HuH-7.5 (cell line): ENCODE results near the gene ZNF322.
"Not testable (repeated sequence)": the region's sequence is repeated elsewhere in the genome, so short reads cannot be mapped to it uniquely, and the experiment has no call there.

Source experiments
- DNase-seq: peaks from one replicate; pipeline ENCODE4 v3.0.0; 2011; ENCODE audit warnings: low spot score

ZNF322 gene

DNA sequence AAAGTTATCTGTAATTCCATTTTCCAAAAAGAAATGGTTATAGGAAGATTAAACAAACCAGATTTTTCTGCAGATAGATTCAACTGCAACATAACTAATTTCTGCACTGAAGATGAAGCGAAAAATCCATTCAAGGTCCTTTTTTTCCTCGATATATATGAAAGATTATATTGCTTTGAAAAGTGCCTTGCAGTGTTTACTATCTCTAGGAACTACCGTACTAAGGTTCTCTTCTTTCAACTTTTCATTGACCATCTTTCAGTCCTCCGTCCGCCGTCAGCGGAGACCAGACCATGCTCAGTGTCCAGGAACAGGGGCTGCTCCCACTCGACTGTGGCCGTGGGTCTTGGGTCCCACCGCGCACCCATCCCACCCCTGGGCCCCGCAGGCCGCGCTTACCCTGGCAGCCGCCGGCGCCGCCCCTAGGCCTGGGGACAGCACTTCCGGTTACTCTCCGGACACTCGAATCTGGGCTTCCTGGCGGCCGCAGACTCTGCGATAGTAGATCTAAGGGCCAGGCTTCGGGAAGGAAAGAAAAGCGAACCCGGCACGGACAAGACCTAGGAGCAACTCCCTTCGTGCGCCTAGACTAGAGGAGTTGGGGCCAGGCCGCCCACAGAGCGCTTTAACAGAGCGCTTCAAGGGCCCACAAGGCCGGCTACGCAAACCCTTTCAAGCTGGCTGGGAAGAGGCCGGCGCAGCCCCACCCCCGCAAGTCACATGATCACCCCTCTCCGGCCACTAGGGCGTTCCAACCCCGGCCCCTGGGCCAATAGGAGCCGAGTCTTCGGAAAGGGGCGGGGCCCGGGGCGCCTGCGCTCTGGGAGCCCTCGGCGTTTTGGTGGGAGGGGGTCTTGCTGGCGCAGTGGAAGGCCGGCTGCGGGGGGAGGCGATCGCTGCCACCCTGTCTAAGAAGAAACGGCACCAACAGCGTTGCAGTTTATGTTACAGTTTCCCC, at the start of gene ZNF322:
Gene ZNF322, minus strand, starts transcription at position 705 of the 958 bp plus-strand sequence. CDS start 21,193 bp downstream, outside the sequence.
- peak; percentile 79 for DNase-seq

DNA sequence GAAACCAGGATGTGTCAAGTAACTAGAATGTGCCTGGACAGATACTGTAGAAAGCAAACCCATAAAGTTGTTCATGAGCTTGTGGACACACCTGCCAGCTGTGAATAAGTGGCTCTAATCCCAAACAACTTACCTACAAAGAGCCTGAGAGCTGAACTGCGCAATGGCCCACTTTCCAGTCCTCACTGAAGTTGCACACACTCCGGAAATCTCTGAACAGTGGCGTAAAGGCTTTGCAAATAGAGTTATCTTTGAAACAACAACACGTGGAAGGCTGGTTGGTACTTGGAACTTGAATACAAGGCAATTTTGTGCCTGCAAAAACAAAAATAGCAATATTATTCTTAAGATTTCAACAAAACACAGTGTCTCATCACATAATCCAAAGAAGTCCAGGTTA, 46.2 kb upstream of the ZNF322 start:
- DNase-seq, result not testable (repeated sequence)

- not testable (repeated sequence) for DNase-seq
Measured at GRCh38 chr6:26705352-26705751, 45.8 kb upstream of the ZNF322 start.

GRCh38 chr6:26701023-26701747, 41.6 kb upstream of the ZNF322 start:
- DNase-seq, result not testable (repeated sequence)

DNA sequence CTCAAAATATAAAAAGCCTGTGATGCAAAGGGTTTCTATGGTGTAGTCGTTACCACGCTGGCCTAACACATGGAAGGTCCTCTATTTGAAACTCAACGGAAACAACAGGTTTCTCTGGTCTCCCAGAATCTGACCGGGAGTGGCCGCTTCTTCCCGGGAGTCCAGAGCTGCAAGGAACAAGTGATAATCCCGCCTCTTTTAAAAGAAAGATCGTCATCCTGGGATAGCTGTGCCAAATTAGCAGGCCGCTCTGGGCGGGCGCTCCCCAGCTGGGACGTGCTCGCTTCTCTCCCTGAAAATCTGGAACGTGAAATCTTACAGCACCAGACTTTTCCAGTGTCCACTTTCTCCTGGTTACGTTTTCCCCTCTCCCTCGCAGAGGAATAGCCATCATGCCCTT, 38.0 kb upstream of the ZNF322 start:
- DNase-seq, result not testable (repeated sequence)

- not testable (repeated sequence) for DNase-seq
Measured at GRCh38 chr6:26689324-26689947, 29.9 kb upstream of the ZNF322 start.

DNA sequence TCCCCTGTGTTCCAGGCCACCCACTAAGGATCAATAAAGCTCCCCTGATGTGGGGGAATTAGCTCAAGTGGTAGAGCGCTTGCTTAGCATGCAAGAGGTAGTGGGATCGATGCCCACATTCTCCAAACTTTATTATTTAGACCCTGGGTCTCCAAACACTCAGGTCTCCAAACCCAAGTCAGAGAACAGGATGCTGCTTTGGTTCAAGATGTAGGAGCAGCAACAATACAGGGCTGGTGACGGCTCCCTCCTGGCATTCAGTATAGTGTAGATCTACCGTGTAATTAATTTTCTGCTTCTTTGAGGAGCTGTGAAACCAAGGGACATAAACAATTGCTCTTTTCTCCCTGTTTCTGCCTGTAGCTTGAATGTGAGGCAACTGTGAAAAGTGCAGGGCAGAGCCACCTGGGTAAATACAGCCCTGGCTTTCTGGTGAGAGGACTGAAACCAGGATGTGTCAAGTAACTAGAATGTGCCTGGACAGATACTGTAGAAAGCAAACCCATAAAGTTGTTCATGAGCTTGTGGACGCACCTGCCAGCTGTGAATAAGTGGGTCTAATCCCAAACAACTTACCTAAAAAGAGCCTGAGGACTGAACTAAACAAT, 23.0 kb upstream of the ZNF322 start:
- not testable (repeated sequence) for DNase-seq

DNA sequence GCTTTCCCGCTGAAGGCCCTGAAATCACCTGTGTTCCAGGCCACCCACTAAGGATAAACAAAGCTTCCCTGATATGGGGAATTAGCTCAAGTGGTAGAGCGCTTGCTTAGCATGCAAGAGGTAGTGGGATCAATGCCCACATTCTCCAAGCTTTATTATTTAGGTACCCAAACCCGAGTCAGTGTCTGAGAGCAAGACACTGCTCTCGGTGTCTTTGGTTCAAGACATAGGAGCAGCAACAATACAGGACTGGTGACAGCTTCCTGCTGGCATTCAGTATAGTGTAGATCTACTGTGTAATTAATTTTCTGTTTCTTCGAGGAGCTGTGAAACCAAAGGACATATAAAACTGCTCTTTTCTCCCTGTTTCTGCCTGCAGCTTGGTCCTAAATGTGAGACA, 13.7 kb upstream of the ZNF322 start:
- not testable (repeated sequence) for DNase-seq

GRCh38 chr6:26670558-26670957, 11.0 kb upstream of the ZNF322 start:
- DNase-seq, result not testable (repeated sequence)

GRCh38 chr6:26670003-26670402, 10.5 kb upstream of the ZNF322 start:
- not testable (repeated sequence) for DNase-seq

DNA sequence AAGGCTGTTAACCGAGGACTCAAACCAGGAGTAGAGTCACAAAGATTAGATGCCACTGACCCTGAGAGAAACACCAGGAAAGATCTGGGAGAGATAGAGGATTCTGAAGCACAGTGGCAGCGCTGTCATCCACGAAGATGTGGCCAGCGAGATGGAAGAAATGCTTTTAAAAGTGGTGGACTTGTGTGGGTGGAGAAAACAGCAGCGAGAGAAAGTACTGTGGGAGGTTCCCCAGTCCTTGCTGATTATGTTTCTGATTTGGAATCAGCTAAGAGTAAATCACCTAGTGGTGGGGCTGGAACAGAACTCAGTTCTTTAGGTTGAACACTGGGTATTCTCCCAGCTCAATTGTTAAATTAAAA, 435 bp upstream of the ZNF322 start:
- no peak for DNase-seq

- no peak for DNase-seq
Measured at GRCh38 chr6:26657256-26657655, 2.3 kb downstream of the ZNF322 start.

DNA sequence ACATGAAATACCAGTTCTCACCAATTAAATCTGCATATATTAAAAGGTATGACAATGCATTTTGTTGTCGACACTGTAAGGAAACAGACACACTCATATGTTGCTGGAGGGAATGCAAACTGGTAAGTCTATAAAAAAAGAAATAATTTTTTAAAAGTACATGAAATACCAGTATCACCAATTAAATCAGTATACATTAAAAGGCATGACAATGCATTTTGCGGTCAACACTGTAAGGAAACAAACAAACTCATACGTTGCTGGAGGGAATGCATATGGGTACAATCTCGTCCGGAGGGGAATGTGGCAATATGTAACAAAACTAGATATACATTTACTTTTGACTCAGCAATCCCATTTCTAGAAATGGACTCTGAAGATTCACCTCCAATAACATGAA, 6.5 kb downstream of the ZNF322 start:
- no peak for DNase-seq

DNA sequence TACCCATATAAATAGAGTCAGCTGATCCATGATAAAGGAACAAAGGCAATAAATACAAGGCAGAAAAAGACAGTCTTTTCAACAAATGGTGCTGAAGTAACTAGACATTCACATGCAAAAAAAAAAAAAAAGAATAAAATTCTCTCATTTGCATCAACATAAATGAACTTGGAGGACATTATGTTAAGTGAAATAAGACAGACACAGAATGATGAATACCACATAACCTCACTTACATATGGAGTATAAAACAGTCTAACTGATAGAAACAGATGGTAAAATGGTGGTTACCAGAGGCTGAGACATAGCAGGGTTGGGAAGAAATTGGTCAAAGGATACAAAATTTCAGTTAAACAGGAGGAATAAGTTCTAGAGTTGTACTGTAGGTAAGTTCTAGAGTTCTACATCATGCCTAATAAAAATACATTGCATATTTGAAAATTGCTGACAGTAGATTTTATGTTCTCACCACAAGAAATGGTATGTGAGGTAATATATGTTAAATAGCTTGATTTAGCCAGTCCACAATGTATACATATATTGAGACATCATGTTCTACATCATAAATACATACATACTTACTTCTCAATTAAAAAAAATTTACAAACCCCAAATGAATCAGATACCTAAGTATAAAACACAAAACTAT, 8.3 kb downstream of the ZNF322 start:
- DNase-seq, result no peak

- no peak for DNase-seq
Measured at GRCh38 chr6:26646074-26646473, 13.5 kb downstream of the ZNF322 start.

DNA sequence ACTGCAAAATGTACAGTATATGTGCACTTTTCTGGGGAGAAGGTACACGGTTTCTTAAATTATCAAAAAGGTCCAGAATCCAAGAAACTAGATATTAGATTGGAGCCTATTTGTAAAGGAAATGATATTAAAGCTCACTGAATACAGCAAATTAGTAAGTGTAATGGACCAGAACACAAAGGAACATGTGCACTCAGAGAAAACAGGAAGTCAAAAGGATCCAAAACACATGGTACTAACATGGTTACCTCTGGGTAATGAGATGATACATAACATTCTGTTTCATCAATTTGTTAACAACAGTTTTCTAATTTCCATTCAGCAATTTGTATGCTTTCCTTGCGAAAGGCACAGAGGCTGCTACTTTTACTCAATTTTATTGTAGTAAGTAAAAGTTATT, 18.7 kb downstream of the ZNF322 start:
- no peak for DNase-seq

GRCh38 chr6:26629359-26629758, 30.2 kb downstream of the ZNF322 start:
- DNase-seq, result no peak

DNA sequence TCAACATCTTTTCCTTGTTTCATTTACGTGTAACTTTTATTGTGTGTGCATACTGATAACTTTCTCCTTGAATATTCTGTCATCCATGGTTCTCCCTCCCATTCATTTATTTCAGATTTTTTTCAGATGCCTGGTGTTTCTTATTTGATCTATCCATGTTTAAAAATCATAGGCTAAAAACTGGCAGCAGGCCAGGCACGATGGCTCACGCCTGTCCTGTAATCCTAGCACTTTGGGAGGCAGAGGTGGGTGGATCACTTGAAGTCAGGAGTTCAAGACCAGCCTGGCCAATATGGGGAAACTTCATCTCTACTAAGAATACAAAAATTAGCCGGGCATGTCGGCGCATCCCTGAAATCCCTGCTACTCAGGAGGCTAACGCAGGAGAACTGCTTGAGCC, 31.7 kb downstream of the ZNF322 start:
- no peak for DNase-seq

DNA sequence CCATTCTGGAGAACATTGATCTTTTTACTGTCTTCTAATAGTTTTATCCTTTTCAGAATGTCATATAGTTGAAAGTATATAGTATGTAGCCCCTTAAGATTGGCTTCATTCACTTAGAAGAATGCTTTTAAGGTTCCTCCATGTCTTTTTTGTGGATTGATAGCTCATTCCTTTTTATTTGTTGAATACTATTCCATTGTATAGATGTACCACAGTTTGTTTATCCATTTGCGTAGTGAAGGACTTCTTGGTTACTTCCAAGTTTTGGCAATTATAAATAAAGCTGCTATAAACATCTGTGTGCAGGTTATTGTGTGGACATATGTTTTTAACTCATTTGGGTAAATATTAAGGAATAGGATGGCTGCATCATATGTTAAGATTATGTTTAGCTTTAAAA, 35.0 kb downstream of the ZNF322 start:
- no peak for DNase-seq

DNA sequence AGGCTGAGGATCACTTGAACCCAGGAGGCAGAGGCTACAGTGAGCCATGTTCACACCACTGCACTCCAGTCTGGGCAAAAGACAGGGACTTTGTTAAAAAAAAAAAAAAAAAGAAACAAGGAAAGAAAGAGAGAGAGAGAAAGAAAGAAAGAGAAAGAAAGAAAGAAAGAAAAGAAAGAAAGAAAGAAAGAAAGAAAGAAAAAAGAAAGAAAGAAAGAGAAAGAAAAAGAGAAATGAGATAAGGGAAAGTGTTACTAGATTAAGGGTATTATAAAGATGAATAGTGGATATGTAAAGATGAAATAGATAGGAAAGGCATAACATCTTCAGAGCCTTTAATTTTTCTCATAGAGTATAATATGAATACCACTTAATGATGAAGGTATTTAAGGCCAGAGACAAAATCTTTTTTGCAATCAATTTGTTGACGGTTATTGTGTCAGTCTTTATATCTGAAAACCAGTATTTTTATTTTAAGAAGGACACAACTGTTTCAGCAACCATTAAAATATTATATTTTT, 36.1 kb downstream of the ZNF322 start:
- DNase-seq, result no peak
